SK-N-SH (cell line): Measurements from ENCODE around the gene TRMT112. TPM values are rescaled to one million over a fixed set of nuclear protein-coding genes. Genes with fewer than 3 reads are reported as not detected.

Experiments
- CTCF ChIA-PET: fragments of 300-600, 350-600 bp; formaldehyde crosslinking; extraction: SDS; loops from one replicate; lab custom pipeline; 2021; lab: Yijun Ruan, JAX
- POLR2A ChIA-PET: fragments of 350-600 bp; sonication (Branson Sonifier 250); formaldehyde crosslinking; extraction: SDS; loops from one replicate; lab custom pipeline; 2020; ENCODE audit warnings: antibody characterized with exemption, inconsistent platforms; lab: Yijun Ruan, JAX
- DNase-seq: peaks from one replicate; pipeline ENCODE4 v3.0.0; 2012
- H2AFZ ChIP-seq: fragments of 200-600 bp; sonication (generic); 2 replicates; pipeline ENCODE4 v1.8.1; 2016; ENCODE audit warnings: antibody characterized with exemption, mild to moderate bottlenecking, low read depth
- H3F3A ChIP-seq: fragments of 200-600 bp; sonication (generic); replicated peaks from 2 replicates; pipeline ENCODE3; 2016; ENCODE audit warnings: antibody characterized with exemption, mild to moderate bottlenecking; ENCODE audit not compliant: insufficient read depth
- H3K27ac ChIP-seq, 2 experiments: fragments of 200-500 bp in 1 of 2; fragments of 200-600 bp in 1 of 2; sonication (Bioruptor generic) in 1 of 2; sonication (generic), shearing (Covaris generic) in 1 of 2; 2 replicates each; pipeline versions ENCODE4 v1.5.1 to v1.6.1; 2014 to 2016; ENCODE audit warnings: low read depth in 2 of 2, inconsistent platforms in 1 of 2, low read length in 1 of 2, mild to moderate bottlenecking in 1 of 2, mixed read lengths in 1 of 2
- H3K27me3 ChIP-seq: fragments of 200-600 bp; sonication (generic), shearing (Covaris generic); 2 replicates; pipeline ENCODE4 v1.6.1; 2016; ENCODE audit warnings: mixed run types; ENCODE audit not compliant: insufficient read depth
- H3K36me3 ChIP-seq, 2 experiments: fragments of 200-500 bp in 1 of 2; fragments of 200-600 bp in 1 of 2; sonication (Bioruptor generic) in 1 of 2; sonication (generic) in 1 of 2; replicated peaks in 1 of 2; 2 replicates each; pipeline versions ENCODE3 to v1.5.1; 2014 to 2016; ENCODE audit warnings: low read length in 1 of 2, mild to moderate bottlenecking in 1 of 2; ENCODE audit not compliant: insufficient read depth in 2 of 2, control insufficient read depth in 1 of 2
- H3K4me1 ChIP-seq, 2 experiments: fragments of 200-500 bp in 1 of 2; fragments of 200-600 bp in 1 of 2; sonication (Bioruptor generic) in 1 of 2; sonication (generic), shearing (Covaris generic) in 1 of 2; 2 replicates each; pipeline versions ENCODE4 v1.5.1 to v1.6.1; 2014 to 2016; ENCODE audit warnings: low read depth in 1 of 2, low read length in 1 of 2, mixed run types in 1 of 2; ENCODE audit not compliant: insufficient read depth in 2 of 2, control insufficient read depth in 1 of 2
- H3K4me2 ChIP-seq: fragments of 200-600 bp; sonication (generic), shearing (Covaris generic); 2 replicates; pipeline ENCODE4 v1.6.1; 2017; ENCODE audit warnings: mixed run types
- H3K4me3 ChIP-seq, 2 experiments: fragments of 200-500 bp in 1 of 2; fragments of 200-600 bp in 1 of 2; sonication (Bioruptor generic) in 1 of 2; sonication (generic), shearing (Covaris generic) in 1 of 2; 2 replicates each; pipeline versions ENCODE4 v1.5.1 to v1.8.1; 2014 to 2016; ENCODE audit warnings: low read depth in 2 of 2, inconsistent platforms in 1 of 2, low read length in 1 of 2, mild to moderate bottlenecking in 1 of 2, mixed read lengths in 1 of 2, moderate library complexity in 1 of 2
- H3K79me2 ChIP-seq: fragments of 200-600 bp; sonication (generic); 2 replicates; pipeline ENCODE4 v1.8.1; 2017; ENCODE audit warnings: mild to moderate bottlenecking; ENCODE audit not compliant: insufficient read depth
- H3K9ac ChIP-seq: fragments of 200-600 bp; sonication (generic); 2 replicates; pipeline ENCODE4 v1.6.1; 2017; ENCODE audit warnings: mixed run types
- H3K9me2 ChIP-seq: fragments of 200-600 bp; sonication (generic); 2 replicates; pipeline ENCODE4 v1.6.1; 2017; ENCODE audit warnings: mixed run types
- H3K9me3 ChIP-seq: fragments of 200-600 bp; sonication (generic); 2 replicates; pipeline ENCODE4 v1.6.1; 2017; ENCODE audit warnings: mixed run types, mild to moderate bottlenecking, moderate library complexity
- H4K20me1 ChIP-seq: fragments of 200-600 bp; sonication (generic); 2 replicates; pipeline ENCODE4 v1.6.1; 2017; ENCODE audit warnings: mild to moderate bottlenecking, mixed run types; ENCODE audit not compliant: insufficient read depth
- CTCF ChIP-seq: fragments of 200-600 bp; sonication (generic); IDR thresholded peaks from 2 replicates; pipeline ENCODE4 v1.6.1; 2017; ENCODE audit warnings: antibody characterized with exemption, mild to moderate bottlenecking, moderate library complexity
- EZH2phosphoT487 ChIP-seq: fragments of 200-600 bp; sonication (generic); IDR thresholded peaks from 2 replicates; pipeline ENCODE4 v1.6.1; 2017; ENCODE audit warnings: low read depth, mixed run types, mild to moderate bottlenecking, antibody characterized with exemption, moderate library complexity, borderline replicate concordance
- FOXJ3 ChIP-seq: sonication (generic); formaldehyde crosslinking; IDR thresholded peaks from 2 replicates; pipeline ENCODE4 v1.5.1; 2020; ENCODE audit warnings: mild to moderate bottlenecking, missing genetic modification reagents
- FOXM1 ChIP-seq: IDR thresholded peaks from 2 replicates; pipeline ENCODE4 v1.4.0; 2012; ENCODE audit warnings: low read depth, mild to moderate bottlenecking
- GABPA ChIP-seq: IDR thresholded peaks from 2 replicates; pipeline ENCODE4 v1.4.0; 2012; ENCODE audit warnings: low read depth, mild to moderate bottlenecking
- JUND ChIP-seq: IDR thresholded peaks from 2 replicates; pipeline ENCODE4 v1.4.0; 2012
- MAX ChIP-seq: IDR thresholded peaks from 2 replicates; pipeline ENCODE4 v1.4.0; 2012; ENCODE audit warnings: low read depth
- MEF2A ChIP-seq: IDR thresholded peaks from 2 replicates; pipeline ENCODE4 v1.4.0; 2012; ENCODE audit warnings: low read depth, borderline replicate concordance
- NFIC ChIP-seq: IDR thresholded peaks from 2 replicates; pipeline ENCODE4 v1.4.0; 2012; ENCODE audit warnings: borderline replicate concordance
- NRF1 ChIP-seq: IDR thresholded peaks from 2 replicates; pipeline ENCODE4 v1.6.1; 2012; ENCODE audit warnings: low read depth, mild to moderate bottlenecking, low read length
- PBX3 ChIP-seq: IDR thresholded peaks from 2 replicates; pipeline ENCODE4; 2012
- REST ChIP-seq: IDR thresholded peaks from 2 replicates; pipeline ENCODE4 v1.6.1; 2012; ENCODE audit warnings: mild to moderate bottlenecking, low read depth, low read length, moderate library complexity
- RFX5 ChIP-seq: IDR thresholded peaks from 2 replicates; pipeline ENCODE4 v1.6.1; 2012; ENCODE audit warnings: mild to moderate bottlenecking, improper control_type of control experiment, low read length
- RXRA ChIP-seq: IDR thresholded peaks from 2 replicates; pipeline ENCODE4 v1.4.0; 2012; ENCODE audit warnings: low read depth, mild to moderate bottlenecking, borderline replicate concordance
- SMC3 ChIP-seq: IDR thresholded peaks from 2 replicates; pipeline ENCODE4 v1.6.1; 2012; ENCODE audit warnings: low read depth, low read length, improper control_type of control experiment
- TAF1 ChIP-seq: IDR thresholded peaks from 2 replicates; pipeline ENCODE4 v1.6.1; 2012; ENCODE audit warnings: low read depth, mild to moderate bottlenecking, low read length, moderate library complexity, borderline replicate concordance
- TCF12 ChIP-seq: IDR thresholded peaks from 2 replicates; pipeline ENCODE4 v1.4.0; 2012
- WGBS: methylation state at CpG from one replicate; pipeline ENCODE4 v1.1.6; 2017; ENCODE audit warnings: low lambda C conversion rate; 5-methylcytosine and 5-hydroxymethylcytosine counted together
- polyA plus RNA-seq, 3 experiments: library from polyadenylated mRNA; depleted of rRNA; stranded (reverse); fragments of >200 nt; gene quantifications; 2 replicates each; pipeline ENCODE4 v1.2.3, GENCODE V29; 2012
- TF ChIP-seq, protein P1 (sequence below): fragments of 150-350 bp; IDR thresholded peaks from 2 replicates; pipeline ENCODE4 v1.6.1; 2017; ENCODE audit warnings: antibody characterized with exemption, low read length, low read depth, borderline replicate concordance
- TF ChIP-seq, protein P2 (sequence below): IDR thresholded peaks from 2 replicates; pipeline ENCODE4 v1.4.0; 2012; ENCODE audit warnings: low read depth, borderline replicate concordance
- TF ChIP-seq, protein P3 (sequence below): fragments of 150-350 bp; IDR thresholded peaks from 2 replicates; pipeline ENCODE4 v1.6.1; 2016; ENCODE audit warnings: mild to moderate bottlenecking, low read depth, low read length

The TRMT112 gene
- polyA plus RNA-seq, 1 of the 3 experiments (the other 2 are of a cell fraction) = 699 TPM

- Histone ChIP-seq H3K27me3 (no peaks in the 10 kb centered on the region), H3K79me2 (no peaks in the 10 kb centered on the region), H2AFZ (no peak overlapping the region), H3K9ac (no peak overlapping the region), H4K20me1 (no peaks in the 10 kb centered on the region), H3K4me1 (no peaks in the 10 kb centered on the region; a peak in 1 of 4 replicates), H3K36me3 (no peaks in the 10 kb centered on the region), H3K27ac (no peak overlapping the region), H3K4me2 (no peak overlapping the region), H3K9me3 (no peaks in the 10 kb centered on the region), H3K4me3 (no peak overlapping the region), H3F3A (no peaks in the 10 kb centered on the region), H3K9me2 (no peaks in the 10 kb centered on the region)
- POLR2A ChIA-PET = no interaction called here
- WGBS = 80% methylated on average over 12 of the region's 12 CpGs
- CTCF ChIA-PET = no interaction called here
- no peak for TF ChIP-seq PBX3
- TF ChIP-seq, protein P1, sequence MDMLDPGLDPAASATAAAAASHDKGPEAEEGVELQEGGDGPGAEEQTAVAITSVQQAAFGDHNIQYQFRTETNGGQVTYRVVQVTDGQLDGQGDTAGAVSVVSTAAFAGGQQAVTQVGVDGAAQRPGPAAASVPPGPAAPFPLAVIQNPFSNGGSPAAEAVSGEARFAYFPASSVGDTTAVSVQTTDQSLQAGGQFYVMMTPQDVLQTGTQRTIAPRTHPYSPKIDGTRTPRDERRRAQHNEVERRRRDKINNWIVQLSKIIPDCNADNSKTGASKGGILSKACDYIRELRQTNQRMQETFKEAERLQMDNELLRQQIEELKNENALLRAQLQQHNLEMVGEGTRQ = no peak
- TF ChIP-seq NFIC = no peak
- TF ChIP-seq FOXJ3 = no peak
- TF ChIP-seq GABPA = no peak
- no peak for TF ChIP-seq JUND
- TF ChIP-seq MEF2A = no peak
- TF ChIP-seq TCF12 = no peak
- no peak for TF ChIP-seq CTCF
- no peak for TF ChIP-seq EZH2phosphoT487
- no peak for TF ChIP-seq SMC3
- TF ChIP-seq REST = no peak
- TF ChIP-seq FOXM1 = no peak
- no peak for TF ChIP-seq MAX
- no peak for TF ChIP-seq NRF1
- TF ChIP-seq RXRA = no peak
- TF ChIP-seq TAF1 = no peak
- TF ChIP-seq RFX5 = no peak
- TF ChIP-seq, protein P2, sequence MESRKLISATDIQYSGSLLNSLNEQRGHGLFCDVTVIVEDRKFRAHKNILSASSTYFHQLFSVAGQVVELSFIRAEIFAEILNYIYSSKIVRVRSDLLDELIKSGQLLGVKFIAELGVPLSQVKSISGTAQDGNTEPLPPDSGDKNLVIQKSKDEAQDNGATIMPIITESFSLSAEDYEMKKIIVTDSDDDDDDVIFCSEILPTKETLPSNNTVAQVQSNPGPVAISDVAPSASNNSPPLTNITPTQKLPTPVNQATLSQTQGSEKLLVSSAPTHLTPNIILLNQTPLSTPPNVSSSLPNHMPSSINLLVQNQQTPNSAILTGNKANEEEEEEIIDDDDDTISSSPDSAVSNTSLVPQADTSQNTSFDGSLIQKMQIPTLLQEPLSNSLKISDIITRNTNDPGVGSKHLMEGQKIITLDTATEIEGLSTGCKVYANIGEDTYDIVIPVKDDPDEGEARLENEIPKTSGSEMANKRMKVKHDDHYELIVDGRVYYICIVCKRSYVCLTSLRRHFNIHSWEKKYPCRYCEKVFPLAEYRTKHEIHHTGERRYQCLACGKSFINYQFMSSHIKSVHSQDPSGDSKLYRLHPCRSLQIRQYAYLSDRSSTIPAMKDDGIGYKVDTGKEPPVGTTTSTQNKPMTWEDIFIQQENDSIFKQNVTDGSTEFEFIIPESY = no peak
- TF ChIP-seq, protein P3, sequence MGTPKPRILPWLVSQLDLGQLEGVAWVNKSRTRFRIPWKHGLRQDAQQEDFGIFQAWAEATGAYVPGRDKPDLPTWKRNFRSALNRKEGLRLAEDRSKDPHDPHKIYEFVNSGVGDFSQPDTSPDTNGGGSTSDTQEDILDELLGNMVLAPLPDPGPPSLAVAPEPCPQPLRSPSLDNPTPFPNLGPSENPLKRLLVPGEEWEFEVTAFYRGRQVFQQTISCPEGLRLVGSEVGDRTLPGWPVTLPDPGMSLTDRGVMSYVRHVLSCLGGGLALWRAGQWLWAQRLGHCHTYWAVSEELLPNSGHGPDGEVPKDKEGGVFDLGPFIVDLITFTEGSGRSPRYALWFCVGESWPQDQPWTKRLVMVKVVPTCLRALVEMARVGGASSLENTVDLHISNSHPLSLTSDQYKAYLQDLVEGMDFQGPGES = no peak
- DNase-seq = peak; percentile 14
These were observed 30.0 kb upstream of the TRMT112 start for GRCh38 chr11:64347193-64347867.
